GM23338 (cell line): Measurements from ENCODE around the gene ROBO1. TPM values are rescaled to one million over a fixed set of nuclear protein-coding genes. Genes with fewer than 3 reads are reported as not detected.

Experiments
- ATAC-seq: fragments of 200-7000 bp; cut with Tn5 transposase; 3 replicates; pipeline ENCODE4 v1.9.1; 2020
- DNase-seq: peaks from one replicate; pipeline ENCODE4 v3.0.0-alpha.2; 2015; ENCODE audit warnings: low spot score
- H2AFZ ChIP-seq: fragments of 200-600 bp; sonication (generic); 2 replicates; pipeline ENCODE4 v1.8.0; 2016; ENCODE audit warnings: antibody characterized with exemption, mild to moderate bottlenecking, moderate library complexity
- H3F3A ChIP-seq: fragments of 200-600 bp; sonication (generic); replicated peaks from 2 replicates; pipeline ENCODE4 v1.8.0; 2017; ENCODE audit warnings: antibody characterized with exemption, mixed run types, low read depth
- H3K27ac ChIP-seq: fragments of 200-600 bp; sonication (generic); 2 replicates; pipeline ENCODE4 v1.6.1; 2016; ENCODE audit warnings: low read depth
- H3K27me3 ChIP-seq: fragments of 200-600 bp; sonication (generic); 2 replicates; pipeline ENCODE4 v1.8.0; 2016; ENCODE audit warnings: mild to moderate bottlenecking, mixed run types, moderate library complexity; ENCODE audit not compliant: insufficient read depth
- H3K36me3 ChIP-seq: fragments of 200-600 bp; sonication (generic); 2 replicates; pipeline ENCODE4 v1.8.0; 2016; ENCODE audit warnings: mild to moderate bottlenecking; ENCODE audit not compliant: insufficient read depth
- H3K4me1 ChIP-seq: fragments of 200-600 bp; sonication (generic); 2 replicates; pipeline ENCODE4 v1.8.0; 2016; ENCODE audit warnings: mild to moderate bottlenecking, moderate library complexity; ENCODE audit not compliant: insufficient read depth
- H3K4me2 ChIP-seq: fragments of 200-600 bp; sonication (generic); 2 replicates; pipeline ENCODE4 v1.7.1; 2017; ENCODE audit warnings: mixed run types
- H3K4me3 ChIP-seq: fragments of 200-600 bp; sonication (generic); 2 replicates; pipeline ENCODE4 v1.6.1; 2016; ENCODE audit warnings: mixed run types
- H3K79me2 ChIP-seq: fragments of 200-600 bp; sonication (generic); replicated peaks from 2 replicates; pipeline ENCODE4 v1.8.0; 2017; ENCODE audit warnings: mild to moderate bottlenecking; ENCODE audit not compliant: insufficient read depth
- H3K9me2 ChIP-seq: fragments of 200-600 bp; sonication (generic); 2 replicates; pipeline ENCODE4 v1.8.0; 2017; ENCODE audit not compliant: insufficient read depth
- H4K20me1 ChIP-seq: fragments of 200-600 bp; sonication (generic); replicated peaks from 2 replicates; pipeline ENCODE4 v1.8.0; 2017; ENCODE audit warnings: mild to moderate bottlenecking; ENCODE audit not compliant: insufficient read depth
- H3K27ac Mint-ChIP-seq: 2 replicates; pipeline ENCODE4 v1.8.0; 2020; ENCODE audit warnings: inconsistent platforms, mild to moderate bottlenecking, moderate library complexity, mixed read lengths
- H3K27me3 Mint-ChIP-seq: 3 replicates; pipeline ENCODE4 v1.8.0; 2022; ENCODE audit warnings: low read depth, mild to moderate bottlenecking, moderate library complexity, mixed read lengths, inconsistent platforms; ENCODE audit not compliant: insufficient read depth, poor library complexity
- H3K36me3 Mint-ChIP-seq: 3 replicates; pipeline ENCODE4 v1.8.0; 2021; ENCODE audit warnings: low read depth, mild to moderate bottlenecking, inconsistent platforms, moderate library complexity, mixed read lengths
- H3K4me1 Mint-ChIP-seq: 3 replicates; pipeline ENCODE4 v1.8.0; 2020; ENCODE audit warnings: mild to moderate bottlenecking, inconsistent platforms, mixed read lengths
- H3K4me3 Mint-ChIP-seq: 3 replicates; pipeline ENCODE4 v1.8.0; 2021; ENCODE audit warnings: moderate library complexity, mild to moderate bottlenecking, inconsistent platforms, mixed read lengths
- H3K9me3 Mint-ChIP-seq: 3 replicates; pipeline ENCODE4 v1.8.0; 2020; ENCODE audit warnings: moderate library complexity, mild to moderate bottlenecking, inconsistent platforms, mixed read lengths
- CREB1 ChIP-seq: fragments of 250-450 bp; sonication (Bioruptor Pico); IDR thresholded peaks from 2 replicates; pipeline ENCODE4 v1.5.0; 2020; ENCODE audit warnings: low read depth, mild to moderate bottlenecking, moderate library complexity
- CTCF ChIP-seq, 2 experiments: fragments of 200-600 bp in 1 of 2; sonication (generic) in 1 of 2; conservative IDR thresholded peaks; 2 replicates each; pipeline versions ENCODE4 v1.5.1 to v1.6.1; 2016 to 2017; ENCODE audit warnings: antibody characterized with exemption in 2 of 2, low read depth in 2 of 2, mild to moderate bottlenecking in 2 of 2, moderate library complexity in 1 of 2
- EZH2 ChIP-seq: fragments of 200-600 bp; sonication (generic); IDR thresholded peaks from one replicate; pipeline ENCODE4 v1.8.0; 2017; ENCODE audit warnings: antibody characterized with exemption, mild to moderate bottlenecking, low read depth; ENCODE audit not compliant: unreplicated experiment
- EZH2phosphoT487 ChIP-seq: fragments of 200-600 bp; sonication (generic); IDR thresholded peaks from one replicate; pipeline ENCODE4 v1.8.1; 2018; ENCODE audit warnings: antibody characterized with exemption; ENCODE audit not compliant: unreplicated experiment
- JUNB ChIP-seq: IDR thresholded peaks from one replicate; pipeline ENCODE4 v1.6.1; 2016; ENCODE audit warnings: antibody characterized with exemption; ENCODE audit not compliant: unreplicated experiment
- NANOG ChIP-seq: IDR thresholded peaks from 2 replicates; pipeline ENCODE4 v1.6.1; 2016; ENCODE audit warnings: antibody characterized with exemption, borderline replicate concordance
- REST ChIP-seq: IDR thresholded peaks from one replicate; pipeline ENCODE4 v1.6.1; 2018; ENCODE audit warnings: antibody characterized with exemption; ENCODE audit not compliant: unreplicated experiment
- STAT1 ChIP-seq: IDR thresholded peaks from one replicate; pipeline ENCODE4 v1.6.1; 2016; ENCODE audit warnings: antibody characterized with exemption; ENCODE audit not compliant: unreplicated experiment
- ZNF331 ChIP-seq: fragments of 250-450 bp; sonication (Bioruptor Pico); IDR thresholded peaks from 2 replicates; pipeline ENCODE4 v1.5.0; 2020; ENCODE audit warnings: low read depth, mild to moderate bottlenecking, moderate library complexity
- ZNF462 ChIP-seq: fragments of 250-450 bp; sonication (Bioruptor Pico); IDR thresholded peaks from 2 replicates; pipeline ENCODE4 v1.5.0; 2020; ENCODE audit warnings: mild to moderate bottlenecking, moderate library complexity
- polyA plus RNA-seq: library from polyadenylated mRNA; unstranded; fragments of >200 nt; fragmentation: Nextera tagmentation; extraction: Ambion mirVana; gene quantifications from 2 replicates; pipeline ENCODE4 v1.2.1, GENCODE V29; 2016
- total RNA-seq: library from RNA; depleted of rRNA; stranded (reverse); fragments of >200 nt; shearing (Covaris generic); gene quantifications from 2 replicates; pipeline ENCODE4 v1.2.3, GENCODE V29; 2014

Gene ROBO1
- total and polyA plus RNA-seq, 2 experiments from 2014 or later = 19.2 to 78.3 TPM

- H2AFZ ChIP-seq = no peak overlapping the region
- H3K27ac ChIP-seq = no peak overlapping the region
- H4K20me1 ChIP-seq = no peaks in the 10 kb centered on the region
- Mint-ChIP-seq H3K4me3 (no peak overlapping the region), H3K4me1 (no peaks in the 10 kb centered on the region), H3K27ac (no peak overlapping the region), H3K9me3 (no peaks in the 10 kb centered on the region), H3K36me3 (no peaks in the 10 kb centered on the region), H3K27me3 (no peaks in the 10 kb centered on the region)
- H3K4me2 ChIP-seq = no peak overlapping the region
- TF ChIP-seq ZNF462 (CRISPR knock-in tag) (no peak), ZNF331 (CRISPR knock-in tag) (no peak), JUNB (no peak), EZH2phosphoT487 (no peak), EZH2 (no peak), NANOG (no peak), STAT1 (no peak)
- no peaks in the 10 kb centered on the region for H3K79me2 ChIP-seq
- no peak overlapping the region for H3K4me3 ChIP-seq
- no peaks in the 10 kb centered on the region for H3F3A ChIP-seq
- no peaks in the 10 kb centered on the region for H3K9me2 ChIP-seq
- no peaks in the 10 kb centered on the region for H3K36me3 ChIP-seq
- H3K27me3 ChIP-seq = no peaks in the 10 kb centered on the region
- no peak for DNase-seq
- H3K4me1 ChIP-seq = no peaks in the 10 kb centered on the region
- ATAC-seq = no peak
These were observed 580.4 kb downstream of the ROBO1 start for GRCh38 chr3:79187426-79187825.

- no peaks in the 10 kb centered on the region for H3K27me3 ChIP-seq
- DNase-seq = no peak
- H3K4me1 ChIP-seq = 0 out of 2 replicates have a peak, but pooled peaks cover under 1% of the 10 kb centered on the region
- no peaks in the 10 kb centered on the region for H4K20me1 ChIP-seq
- Mint-ChIP-seq H3K9me3 (no peaks in the 10 kb centered on the region), H3K36me3 (no peaks in the 10 kb centered on the region), H3K4me1 (peaks cover 2% of the 10 kb centered on the region; the same call in 2 of the 3 replicates), H3K27me3 (no peaks in the 10 kb centered on the region), H3K27ac (no peak overlapping the region; the same call in 1 of the 2 replicates), H3K4me3 (no peak overlapping the region)
- no peaks in the 10 kb centered on the region for H3K9me2 ChIP-seq
- ATAC-seq = no peak
- TF ChIP-seq NANOG (no peak), CTCF (conservative IDR thresholded peaks at IDR 0.05; ENCODE audit: low read depth in 2 of 2) (no peak), EZH2phosphoT487 (no peak), STAT1 (no peak), ZNF331 (CRISPR knock-in tag) (no peak), REST (no peak), CREB1 (CRISPR knock-in tag) (no peak)
- H3K27ac ChIP-seq = no peak overlapping the region
- no peak overlapping the region for H3K4me3 ChIP-seq
- 0 out of 2 replicates have a peak overlapping the region, but pooled peaks have one; percentile 52 for H2AFZ ChIP-seq
- no peaks in the 10 kb centered on the region for H3K36me3 ChIP-seq
- no peak overlapping the region for H3K4me2 ChIP-seq
- no peaks in the 10 kb centered on the region for H3K79me2 ChIP-seq
- H3F3A ChIP-seq = no peaks in the 10 kb centered on the region
These were observed 583.5 kb downstream of the ROBO1 start for GRCh38 chr3:79184251-79184650.
